ENCODE data around the gene SYK. TPM values are rescaled to one million over a fixed set of nuclear protein-coding genes. Genes with fewer than 3 reads are reported as not detected.

The SYK gene
- total and polyA plus RNA-seq, 2 of the 13 experiments (the other 11 are each of a cell fraction or from before 2014, with no cell fraction given) = not detected

DNA sequence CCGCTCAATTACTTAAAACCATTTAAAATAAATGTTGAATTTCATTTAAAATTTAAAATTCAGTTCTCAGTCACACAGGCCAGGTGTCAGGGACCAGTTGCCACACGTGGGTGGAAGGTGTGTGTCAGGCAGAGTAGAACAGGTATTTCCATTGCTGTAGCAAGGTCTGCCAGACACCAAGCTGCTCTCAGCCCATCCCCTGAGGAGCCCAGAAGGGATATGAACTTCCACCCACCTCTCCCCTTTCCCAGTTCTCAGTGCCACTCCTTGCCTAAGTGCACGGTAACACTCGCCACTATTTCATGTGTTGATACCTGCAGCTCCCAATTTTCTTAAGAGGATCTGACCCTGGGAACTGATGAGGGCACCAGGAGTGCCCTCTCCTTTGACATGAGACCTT, 12.7 kb downstream of the SYK start:
- ChIA-PET POLR2A (no interaction called here), CTCF (ENCODE audit: low intra/inter-chr PET ratio, low total read pairs) (no interaction called here)

More for the DNA sequence above, 12.7 kb downstream of the SYK start:
- no peak for TF ChIP-seq ZFAT (CRISPR knock-in tag; conservative IDR thresholded peaks at IDR 0.05)
- TF ChIP-seq ELF1 (CRISPR knock-in tag; IDR thresholded peaks at IDR 0.05) = no peak
- no peak for TF ChIP-seq TAF15 (IDR thresholded peaks at IDR 0.05; ENCODE audit: low read depth, low read length, poor library complexity, severe bottlenecking)
- TF ChIP-seq, protein P1, sequence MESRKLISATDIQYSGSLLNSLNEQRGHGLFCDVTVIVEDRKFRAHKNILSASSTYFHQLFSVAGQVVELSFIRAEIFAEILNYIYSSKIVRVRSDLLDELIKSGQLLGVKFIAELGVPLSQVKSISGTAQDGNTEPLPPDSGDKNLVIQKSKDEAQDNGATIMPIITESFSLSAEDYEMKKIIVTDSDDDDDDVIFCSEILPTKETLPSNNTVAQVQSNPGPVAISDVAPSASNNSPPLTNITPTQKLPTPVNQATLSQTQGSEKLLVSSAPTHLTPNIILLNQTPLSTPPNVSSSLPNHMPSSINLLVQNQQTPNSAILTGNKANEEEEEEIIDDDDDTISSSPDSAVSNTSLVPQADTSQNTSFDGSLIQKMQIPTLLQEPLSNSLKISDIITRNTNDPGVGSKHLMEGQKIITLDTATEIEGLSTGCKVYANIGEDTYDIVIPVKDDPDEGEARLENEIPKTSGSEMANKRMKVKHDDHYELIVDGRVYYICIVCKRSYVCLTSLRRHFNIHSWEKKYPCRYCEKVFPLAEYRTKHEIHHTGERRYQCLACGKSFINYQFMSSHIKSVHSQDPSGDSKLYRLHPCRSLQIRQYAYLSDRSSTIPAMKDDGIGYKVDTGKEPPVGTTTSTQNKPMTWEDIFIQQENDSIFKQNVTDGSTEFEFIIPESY (CRISPR knock-in tag; IDR thresholded peaks at IDR 0.05) = no peak
- no peak for TF ChIP-seq RXRB (CRISPR knock-in tag; IDR thresholded peaks at IDR 0.05; ENCODE audit: borderline replicate concordance)
- no peak for TF ChIP-seq RFX5 (IDR thresholded peaks at IDR 0.05; ENCODE audit: low read depth, low read length)
- TF ChIP-seq NFE2 (CRISPR knock-in tag; IDR thresholded peaks at IDR 0.05) = no peak
- no peak for TF ChIP-seq MBD4 (IDR thresholded peaks at IDR 0.05; ENCODE audit: borderline replicate concordance, low read length)
- no peak for TF ChIP-seq MYC (CRISPR knock-in tag; IDR thresholded peaks at IDR 0.05; ENCODE audit: borderline replicate concordance)
- TF ChIP-seq, protein P2, sequence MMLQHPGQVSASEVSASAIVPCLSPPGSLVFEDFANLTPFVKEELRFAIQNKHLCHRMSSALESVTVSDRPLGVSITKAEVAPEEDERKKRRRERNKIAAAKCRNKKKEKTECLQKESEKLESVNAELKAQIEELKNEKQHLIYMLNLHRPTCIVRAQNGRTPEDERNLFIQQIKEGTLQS (CRISPR knock-in tag; IDR thresholded peaks at IDR 0.05) = no peak
- TF ChIP-seq, protein P3, sequence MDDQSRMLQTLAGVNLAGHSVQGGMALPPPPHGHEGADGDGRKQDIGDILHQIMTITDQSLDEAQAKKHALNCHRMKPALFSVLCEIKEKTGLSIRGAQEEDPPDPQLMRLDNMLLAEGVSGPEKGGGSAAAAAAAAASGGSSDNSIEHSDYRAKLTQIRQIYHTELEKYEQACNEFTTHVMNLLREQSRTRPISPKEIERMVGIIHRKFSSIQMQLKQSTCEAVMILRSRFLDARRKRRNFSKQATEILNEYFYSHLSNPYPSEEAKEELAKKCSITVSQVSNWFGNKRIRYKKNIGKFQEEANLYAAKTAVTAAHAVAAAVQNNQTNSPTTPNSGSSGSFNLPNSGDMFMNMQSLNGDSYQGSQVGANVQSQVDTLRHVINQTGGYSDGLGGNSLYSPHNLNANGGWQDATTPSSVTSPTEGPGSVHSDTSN (CRISPR knock-in tag; IDR thresholded peaks at IDR 0.05; ENCODE audit: borderline replicate concordance) = no peak
- H3K27me3 ChIP-seq (ENCODE audit: control insufficient read depth in 1 of 2, insufficient read depth in 2 of 2, low read length in 2 of 2) = peaks cover 0 to 13% of the 10 kb centered on the region in 2 experiments; a peak in 1 of 5 replicates
- WGBS (ENCODE audit: low lambda C conversion rate) = 10% methylated on average over 4 of the region's 4 CpGs
- intact Hi-C loops (cut with micrococcal nuclease; ENCODE audit: unreplicated experiment) (no loop called here), in situ Hi-C loops (cut with HindIII; ENCODE audit: extremely low pct_ligation_motif_present, low pct_unique_long_range_greater_than_20kb) (no loop called here)
- ATAC-seq (no peak), FAIRE-seq (no peak), DNase-seq (ENCODE audit: low spot score) (no peak)
- no peaks in the 10 kb centered on the region for H4K20me1 ChIP-seq (ENCODE audit: insufficient read depth, low read length)
- H3K36me3 ChIP-seq (replicated peaks in 1 of 2; ENCODE audit: control insufficient read depth in 1 of 2, insufficient read depth in 2 of 2, low read length in 2 of 2) = no peaks in the 10 kb centered on the region
- H2AFZ ChIP-seq (ENCODE audit: low read length) = no peak overlapping the region
- no peak overlapping the region for H3K4me3 ChIP-seq (replicated peaks in 1 of 3; ENCODE audit: insufficient read depth in 1 of 3, low read depth in 2 of 3, low read length in 3 of 3)
- H3K4me1 ChIP-seq (ENCODE audit: insufficient read depth, low read length) = no peaks in the 10 kb centered on the region
- H3K4me2 ChIP-seq (ENCODE audit: low read depth, low read length) = no peak overlapping the region
- no peak overlapping the region for H3K27ac ChIP-seq (ENCODE audit: extremely low read length, insufficient read depth, low read length)
- no peak overlapping the region for H3K9ac ChIP-seq (ENCODE audit: insufficient read depth, low read depth, low read length)
- H3K9me3 ChIP-seq (ENCODE audit: low read length) = no peaks in the 10 kb centered on the region
- BruUV-seq (replicated peaks) = no TSS peak
- no peaks in the 10 kb centered on the region for H3K79me2 ChIP-seq (ENCODE audit: insufficient read depth, low read length)
